GM21515 (cell line): ENCODE measurements around the gene NEDD4L.
A peak's percentile ranks its signal among the peaks of the same experiment; 100 is the strongest.
"Not testable (repeated sequence)": the region's sequence is repeated elsewhere in the genome, so short reads cannot be mapped to it uniquely, and the experiment has no call there.

Experiments
- ATAC-seq: cut with Tn5 transposase; IDR thresholded peaks from one replicate; pipeline ENCODE4 v1.9.1; 2021; ENCODE audit not compliant: unreplicated experiment

The NEDD4L gene

GRCh38 chr18:58043491-58044369 lies at the start of gene NEDD4L:
Gene NEDD4L (plus strand): TSS chr18:58044226. CDS start chr18:58044661, 435 bp downstream.
- ATAC-seq = peak; percentile 82

DNA sequence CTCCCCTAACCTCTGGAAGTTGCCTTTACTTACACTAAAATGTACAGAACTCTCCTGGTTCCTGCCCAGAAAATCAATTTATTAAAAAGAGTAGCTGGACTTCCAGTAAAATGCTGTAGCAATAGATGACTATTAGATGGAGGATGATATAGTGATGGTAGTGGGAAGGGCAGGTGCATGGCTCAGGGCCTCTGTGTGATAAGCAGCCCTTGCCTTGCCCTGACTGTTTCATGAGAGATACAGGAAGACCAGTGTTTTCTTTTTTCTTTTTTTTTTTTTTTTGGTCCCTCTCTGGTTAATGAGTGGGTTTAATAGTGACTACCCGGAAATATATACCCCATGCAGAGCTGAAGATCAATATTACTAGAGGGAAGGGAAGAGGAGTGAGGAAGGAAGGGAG lies 48.7 kb upstream of the NEDD4L start:
- ATAC-seq = no peak

GRCh38 chr18:57996894-57997293 lies 47.1 kb upstream of the NEDD4L start:
- not testable (repeated sequence) for ATAC-seq

DNA sequence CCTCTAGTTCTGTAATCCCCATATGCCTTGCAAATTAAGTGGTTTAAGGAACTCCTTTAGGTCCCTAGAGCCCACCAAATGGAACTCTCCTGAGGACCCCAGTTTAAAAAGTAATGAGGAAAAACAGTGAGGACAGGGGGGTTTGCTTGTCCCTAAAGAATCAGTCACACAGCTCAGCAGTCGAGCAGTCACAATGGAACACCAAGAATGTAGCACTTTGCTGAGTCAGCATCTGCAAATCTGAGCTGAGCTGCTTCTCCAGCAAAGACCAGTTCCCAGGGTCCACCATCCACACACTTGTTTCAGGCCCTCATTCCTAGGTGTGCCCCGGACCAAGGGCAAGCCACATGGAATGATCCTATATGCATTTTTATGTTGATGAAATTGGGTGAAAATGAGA lies 46.2 kb upstream of the NEDD4L start:
- no peak for ATAC-seq

DNA sequence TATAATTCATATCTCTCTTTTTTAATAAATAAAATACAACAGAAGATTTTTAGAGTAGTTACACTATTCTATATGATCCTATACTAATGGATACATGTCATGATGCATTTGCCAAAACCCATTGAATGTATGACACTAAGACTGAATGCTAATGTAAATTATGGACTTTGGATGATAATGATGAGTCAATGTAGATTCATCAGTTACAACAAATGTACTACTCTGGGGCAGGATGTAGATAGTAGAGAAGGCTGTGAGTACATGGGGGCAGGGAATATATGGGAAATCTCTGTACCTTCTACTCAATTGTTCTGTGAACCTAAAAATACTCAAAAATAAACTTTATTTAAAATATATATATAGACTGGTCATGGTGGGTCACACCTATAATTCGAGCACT lies 45.6 kb upstream of the NEDD4L start:
- ATAC-seq = no peak

- ATAC-seq = no peak
These were observed 39.7 kb upstream of the NEDD4L start for GRCh38 chr18:58004317-58004716.

DNA sequence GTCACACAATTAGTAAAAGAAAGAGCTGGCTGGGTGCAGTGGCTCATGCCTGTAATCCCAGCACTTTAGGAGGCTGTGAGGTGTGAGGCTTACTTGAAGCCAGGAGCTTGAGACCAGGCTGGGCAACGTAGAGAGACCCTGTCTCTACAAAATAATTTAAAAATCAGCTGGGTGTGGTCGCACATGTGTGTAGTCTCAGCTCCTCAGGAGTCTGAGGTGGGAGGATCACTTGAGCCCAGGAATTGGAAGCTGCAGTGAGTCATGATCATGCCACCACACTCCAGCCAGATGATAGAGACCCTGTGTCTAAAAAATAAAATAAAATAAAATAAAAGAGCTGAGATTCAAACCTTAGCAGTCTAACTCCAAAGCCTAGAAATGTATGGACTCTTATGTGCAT lies 39.0 kb upstream of the NEDD4L start:
- ATAC-seq = no peak

DNA sequence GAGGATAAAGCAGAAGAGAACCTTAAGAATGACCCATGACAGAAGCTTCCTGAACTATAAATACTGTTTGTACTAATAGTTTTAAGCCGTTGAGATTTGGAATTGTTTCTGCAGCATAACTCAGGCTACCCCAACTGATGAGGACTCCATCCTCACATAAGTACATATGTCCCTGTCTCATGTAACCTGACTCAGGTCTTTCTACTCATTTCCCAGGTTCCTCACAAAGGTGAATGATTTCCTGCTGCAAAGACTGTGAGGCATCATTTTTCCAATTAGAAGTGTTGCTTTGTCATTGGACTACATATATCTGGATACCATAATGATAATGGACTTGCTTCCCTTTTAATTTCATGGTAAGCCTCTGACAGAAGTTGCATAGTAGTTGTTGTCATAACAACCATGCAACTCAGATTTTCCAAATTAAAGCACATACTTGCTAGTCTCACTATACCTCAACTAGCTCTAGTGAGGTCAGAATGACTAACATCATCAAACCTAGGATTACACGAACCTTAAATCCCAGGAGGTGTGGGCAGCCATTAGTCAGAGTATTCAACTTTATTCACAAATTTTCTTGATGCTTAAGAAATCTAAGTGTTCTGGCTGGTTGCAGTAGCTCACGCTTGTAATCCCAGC lies 38.0 kb upstream of the NEDD4L start:
- no peak for ATAC-seq

DNA sequence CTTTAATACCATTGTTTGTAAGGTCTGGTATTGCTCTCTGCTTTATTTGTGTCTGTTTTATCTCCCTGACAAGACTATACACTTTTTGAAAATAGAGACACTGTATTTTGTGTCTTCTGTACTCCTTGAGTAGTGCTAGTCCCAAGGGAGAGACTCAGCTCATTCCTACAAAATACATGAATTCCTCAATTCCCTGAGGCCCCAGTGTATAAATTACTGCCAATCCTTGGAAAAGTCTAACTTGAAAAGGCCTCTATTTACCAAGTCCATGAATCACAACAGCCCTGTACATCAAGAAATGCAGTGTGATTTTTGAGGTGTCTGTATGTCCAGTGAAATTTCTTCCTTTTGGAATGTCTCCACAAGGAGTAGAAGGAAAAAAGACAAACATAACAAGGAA lies 34.9 kb upstream of the NEDD4L start:
- no peak for ATAC-seq

GRCh38 chr18:58010265-58010664 lies 33.8 kb upstream of the NEDD4L start:
- ATAC-seq = no peak

GRCh38 chr18:58012356-58012755 lies 31.7 kb upstream of the NEDD4L start:
- ATAC-seq = no peak

DNA sequence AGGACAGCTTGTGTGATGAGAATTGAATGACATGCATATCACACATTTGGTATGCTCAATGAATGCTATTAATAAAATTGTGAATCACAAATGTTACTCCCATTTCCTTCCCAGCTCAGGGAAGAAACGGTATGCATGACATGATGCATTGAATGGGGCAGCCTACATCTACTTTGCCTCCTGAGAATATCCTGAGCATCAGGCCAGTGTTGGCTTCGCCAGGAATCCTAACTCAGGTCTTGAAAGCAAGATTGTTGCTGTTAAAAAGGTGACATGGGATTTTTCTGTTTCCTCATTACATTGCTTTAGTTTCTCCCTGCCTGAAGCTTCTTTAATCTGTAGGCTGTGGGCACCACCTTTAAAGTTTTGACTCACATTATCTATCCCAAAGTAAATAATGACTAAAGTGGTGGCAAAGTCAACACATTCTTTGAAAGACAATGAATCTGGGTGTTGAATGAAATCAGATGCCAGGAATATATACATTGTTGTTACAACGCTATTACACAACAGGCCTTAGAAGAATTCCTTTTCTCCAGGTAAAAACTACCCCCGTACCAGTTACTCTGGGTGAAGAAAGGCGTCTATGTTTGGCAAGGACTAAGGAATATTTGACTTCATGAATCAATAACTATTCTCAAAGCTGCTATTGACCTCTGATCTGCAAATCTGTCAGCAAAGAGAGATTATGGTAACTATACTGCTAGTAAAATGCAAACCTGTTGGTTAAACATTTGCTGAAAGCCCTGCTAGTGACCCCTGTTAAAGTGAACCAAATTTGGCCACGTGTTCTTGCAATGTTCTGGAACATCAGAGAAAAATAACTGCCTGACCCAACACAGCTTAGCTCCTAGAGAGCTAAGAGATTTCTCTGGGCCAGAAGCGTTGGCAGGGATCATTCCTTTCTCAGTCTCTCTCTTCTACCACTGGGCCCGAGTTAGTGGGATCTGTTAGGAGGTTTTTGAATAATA lies 30.5 kb upstream of the NEDD4L start:
- no peak for ATAC-seq

- ATAC-seq = peak; percentile 100
These were observed 28.8 kb upstream of the NEDD4L start for GRCh38 chr18:58015065-58015780.

- ATAC-seq = no peak
These were observed 26.8 kb upstream of the NEDD4L start for GRCh38 chr18:58017267-58017666.

DNA sequence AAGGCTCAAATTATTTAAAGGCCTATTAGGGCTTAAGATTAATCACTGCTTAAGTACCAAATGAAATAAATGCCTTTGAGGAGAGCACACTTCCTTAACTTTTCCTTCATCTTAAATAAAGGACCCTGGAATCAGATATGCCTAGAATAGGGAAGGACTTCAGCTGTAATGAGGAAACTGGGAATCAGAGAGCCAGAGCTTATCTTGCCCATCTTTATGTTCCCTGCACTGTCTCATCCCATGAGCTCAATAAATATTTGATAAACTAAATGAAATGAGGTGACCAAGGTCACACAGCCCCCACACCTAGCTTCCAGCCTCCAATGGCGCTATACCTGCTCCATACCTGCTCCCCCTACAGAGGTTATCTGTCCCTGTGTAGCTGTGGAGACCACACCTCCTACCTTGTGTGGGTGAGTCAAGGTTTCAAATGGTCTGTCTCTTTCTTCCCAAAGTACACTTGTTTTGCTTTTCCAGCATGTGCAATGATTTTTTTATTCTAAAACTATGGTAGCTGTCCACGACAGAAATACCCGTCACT lies 23.4 kb upstream of the NEDD4L start:
- ATAC-seq = no peak

DNA sequence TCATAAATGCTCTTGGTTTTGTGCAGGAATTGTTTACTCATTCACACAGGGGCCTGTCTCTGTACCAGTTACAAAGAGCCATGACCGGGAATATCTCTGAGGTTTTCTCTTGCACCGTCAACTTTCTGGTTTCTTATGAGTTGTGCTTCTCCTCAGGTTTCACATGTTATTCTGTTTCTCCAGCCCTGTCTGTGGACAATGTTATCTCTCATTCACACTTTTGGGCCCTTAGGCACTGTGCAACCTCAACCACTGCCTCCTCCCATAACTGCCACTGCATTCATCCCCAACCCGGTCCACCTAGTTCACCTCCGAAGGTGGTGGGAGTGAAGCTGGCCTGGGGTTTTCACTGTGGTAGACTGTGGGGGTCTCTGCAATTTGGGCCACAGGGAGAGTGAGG lies 22.5 kb upstream of the NEDD4L start:
- no peak for ATAC-seq

DNA sequence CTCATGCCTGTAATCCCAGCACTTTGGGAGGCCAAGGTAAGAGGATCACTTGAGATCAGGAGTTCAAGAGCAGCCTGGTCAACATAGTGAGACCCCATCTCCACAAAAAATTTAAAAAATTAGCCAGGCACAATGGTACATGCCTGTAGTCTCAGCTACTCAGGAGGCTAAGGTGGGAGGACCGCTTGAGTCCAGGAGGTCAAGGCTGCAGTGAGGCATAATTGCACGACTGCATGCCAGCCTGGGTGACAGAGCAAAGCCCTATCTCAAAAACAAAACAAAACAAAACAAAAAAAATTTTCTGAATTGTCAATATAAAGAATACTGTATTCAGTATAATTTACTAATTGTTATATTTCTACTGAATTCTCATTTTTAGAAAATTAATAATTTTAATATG lies 20.9 kb upstream of the NEDD4L start:
- ATAC-seq = no peak

DNA sequence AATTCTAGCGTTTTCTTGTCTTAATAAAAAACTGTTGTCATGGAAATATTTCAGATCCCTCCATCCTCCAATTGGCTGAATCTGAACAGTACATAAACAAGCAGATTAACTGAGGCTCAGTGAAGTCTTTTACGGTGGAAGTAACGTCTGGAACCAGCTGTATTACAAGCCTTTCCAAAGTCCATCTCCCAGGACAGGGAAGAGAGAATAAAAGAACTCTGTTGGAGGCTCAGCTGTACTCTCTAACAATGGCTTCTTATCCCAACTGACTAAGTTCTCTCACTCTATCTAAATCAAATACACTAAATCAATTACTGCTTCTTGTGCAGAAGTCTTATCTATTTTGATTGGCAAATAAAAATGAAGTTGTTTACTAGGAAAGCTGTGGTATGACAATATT lies 19.9 kb upstream of the NEDD4L start:
- ATAC-seq = no peak

DNA sequence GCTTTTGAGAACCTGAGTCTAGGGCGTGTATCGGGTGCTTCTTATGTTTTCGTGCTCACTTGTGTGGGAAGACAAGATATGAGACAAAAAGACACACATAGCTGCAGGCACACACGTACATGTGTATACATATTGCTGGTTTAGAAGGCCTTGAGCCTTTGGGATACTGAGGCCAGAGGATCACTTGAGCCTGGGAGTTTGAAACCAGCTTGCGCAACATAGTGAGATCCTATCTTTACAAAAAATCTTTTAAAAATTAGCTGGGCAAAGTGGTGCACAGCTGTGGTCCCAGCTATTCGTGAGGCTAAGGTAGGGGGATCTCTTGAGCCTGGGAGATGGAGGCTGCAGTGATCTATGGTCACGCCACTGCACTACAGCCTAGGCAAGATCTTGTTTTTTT lies 18.8 kb upstream of the NEDD4L start:
- ATAC-seq = no peak

DNA sequence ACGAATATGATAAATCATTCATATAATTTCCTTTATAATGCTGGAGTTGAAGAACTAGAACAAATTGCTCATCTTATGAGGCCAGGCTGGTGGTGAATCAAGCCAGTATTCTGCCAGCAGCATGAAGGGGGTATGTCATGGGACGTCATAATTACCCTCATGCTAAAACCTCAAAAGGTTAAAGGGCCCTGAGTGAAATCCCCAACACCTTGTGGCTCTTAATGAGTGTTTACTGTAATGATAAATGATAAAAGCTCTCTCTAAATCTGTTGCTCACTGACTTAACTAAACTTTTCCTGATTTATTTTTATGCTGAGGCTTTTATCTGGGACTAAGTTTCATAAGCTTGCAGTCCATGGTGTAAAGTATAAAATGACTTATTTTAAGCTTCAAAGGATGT lies 18.3 kb upstream of the NEDD4L start:
- ATAC-seq = no peak
